Right lobe of liver (tissue), 4 donors: Measurements from ENCODE around the gene CES2.

Experiments
- POLR2A ChIP-seq: fragments of 450-650 bp; IDR thresholded peaks from one replicate; pipeline ENCODE4 v1.6.1; 2017; ENCODE audit warnings: antibody characterized with exemption, mild to moderate bottlenecking
- TF ChIP-seq, protein P1 (sequence below), 4 donors: fragments of 200-600 bp in 3 of 4; fragments of 450-650 bp in 1 of 4; IDR thresholded peaks; one replicate each; pipeline versions ENCODE4 v1.5.1 to v1.8.0; 2016 to 2022; ENCODE audit warnings: antibody characterized with exemption in 4 of 4, mild to moderate bottlenecking in 2 of 4
- donor health status: DM: no; HTN: no; CAD: no.
- donor health status: DM: no; HTN: no; CAD: no.
- donor health status: DM: no; HTN: yes; CAD: no.

DNA sequence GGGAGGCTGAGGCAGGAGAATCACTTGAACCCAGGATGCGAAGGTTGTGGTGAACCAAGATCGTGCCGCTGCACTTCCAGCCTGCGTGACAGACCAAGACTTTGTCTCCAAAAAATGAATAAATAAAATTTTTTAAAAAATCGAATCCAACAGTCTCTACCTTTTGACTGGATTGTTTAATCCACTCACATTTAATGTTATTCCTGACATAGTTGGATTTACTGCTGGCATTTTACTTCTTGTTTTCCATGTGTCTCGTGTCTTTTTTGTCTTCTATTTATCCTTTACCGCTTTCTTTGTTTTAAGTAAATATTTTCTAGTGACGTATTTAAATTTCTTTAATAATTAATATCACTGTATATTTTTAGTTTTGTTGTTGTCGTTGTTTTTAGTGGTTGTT, 47.7 kb downstream of the CES2 start:
- TF ChIP-seq, protein P1, sequence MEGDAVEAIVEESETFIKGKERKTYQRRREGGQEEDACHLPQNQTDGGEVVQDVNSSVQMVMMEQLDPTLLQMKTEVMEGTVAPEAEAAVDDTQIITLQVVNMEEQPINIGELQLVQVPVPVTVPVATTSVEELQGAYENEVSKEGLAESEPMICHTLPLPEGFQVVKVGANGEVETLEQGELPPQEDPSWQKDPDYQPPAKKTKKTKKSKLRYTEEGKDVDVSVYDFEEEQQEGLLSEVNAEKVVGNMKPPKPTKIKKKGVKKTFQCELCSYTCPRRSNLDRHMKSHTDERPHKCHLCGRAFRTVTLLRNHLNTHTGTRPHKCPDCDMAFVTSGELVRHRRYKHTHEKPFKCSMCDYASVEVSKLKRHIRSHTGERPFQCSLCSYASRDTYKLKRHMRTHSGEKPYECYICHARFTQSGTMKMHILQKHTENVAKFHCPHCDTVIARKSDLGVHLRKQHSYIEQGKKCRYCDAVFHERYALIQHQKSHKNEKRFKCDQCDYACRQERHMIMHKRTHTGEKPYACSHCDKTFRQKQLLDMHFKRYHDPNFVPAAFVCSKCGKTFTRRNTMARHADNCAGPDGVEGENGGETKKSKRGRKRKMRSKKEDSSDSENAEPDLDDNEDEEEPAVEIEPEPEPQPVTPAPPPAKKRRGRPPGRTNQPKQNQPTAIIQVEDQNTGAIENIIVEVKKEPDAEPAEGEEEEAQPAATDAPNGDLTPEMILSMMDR (IDR thresholded peaks at IDR 0.05): no peak
- TF ChIP-seq POLR2A: no peak
